CD4-positive, alpha-beta T cell treated with Interleukin-17A for 4 hours (primary cell): ENCODE measurements around the gene CACNA1B.

Experiments
- DNase-seq: peaks from one replicate; pipeline ENCODE4 v3.0.0-alpha.2; 2020; ENCODE audit warnings: mixed read lengths

Gene CACNA1B

GRCh38 chr9:138061631-138062030, 184.0 kb downstream of the CACNA1B start:
- no peak for DNase-seq

- no peak for DNase-seq
Observed at GRCh38 chr9:138062196-138062595, 184.6 kb downstream of the CACNA1B start.

GRCh38 chr9:138063033-138063432, 185.5 kb downstream of the CACNA1B start:
- DNase-seq, result no peak

- DNase-seq, result no peak
Observed at GRCh38 chr9:138063785-138064184, 186.2 kb downstream of the CACNA1B start.

GRCh38 chr9:138064547-138064946, 187.0 kb downstream of the CACNA1B start:
- no peak for DNase-seq

GRCh38 chr9:138065287-138065686, 187.7 kb downstream of the CACNA1B start:
- DNase-seq, result no peak

- no peak for DNase-seq
Observed at GRCh38 chr9:138066049-138066448, 188.5 kb downstream of the CACNA1B start.

- DNase-seq, result no peak
Observed at GRCh38 chr9:138067613-138068367, 190.2 kb downstream of the CACNA1B start.

GRCh38 chr9:138068601-138069035, 191.0 kb downstream of the CACNA1B start:
- DNase-seq, result no peak

- DNase-seq, result no peak
Observed at GRCh38 chr9:138069731-138070456, 192.3 kb downstream of the CACNA1B start.

- no peak for DNase-seq
Observed at GRCh38 chr9:138070815-138071214, 193.2 kb downstream of the CACNA1B start.

- no peak for DNase-seq
Observed at GRCh38 chr9:138071292-138071691, 193.7 kb downstream of the CACNA1B start.

GRCh38 chr9:138071731-138072130, 194.1 kb downstream of the CACNA1B start:
- no peak for DNase-seq

- DNase-seq, result no peak
Observed at GRCh38 chr9:138072161-138072842, 194.7 kb downstream of the CACNA1B start.

GRCh38 chr9:138072897-138073296, 195.3 kb downstream of the CACNA1B start:
- no peak for DNase-seq

GRCh38 chr9:138073408-138073807, 195.8 kb downstream of the CACNA1B start:
- no peak for DNase-seq

GRCh38 chr9:138073808-138074207, 196.2 kb downstream of the CACNA1B start:
- DNase-seq, result no peak

- DNase-seq, result no peak
Observed at GRCh38 chr9:138074516-138074915, 196.9 kb downstream of the CACNA1B start.

GRCh38 chr9:138075496-138075895, 197.9 kb downstream of the CACNA1B start:
- DNase-seq, result no peak

- DNase-seq, result no peak
Observed at GRCh38 chr9:138075961-138076649, 198.5 kb downstream of the CACNA1B start.

- no peak for DNase-seq
Observed at GRCh38 chr9:138076650-138077009, 199.0 kb downstream of the CACNA1B start.

GRCh38 chr9:138077126-138077525, 199.5 kb downstream of the CACNA1B start:
- DNase-seq, result no peak

- no peak for DNase-seq
Observed at GRCh38 chr9:138077898-138078540, 200.4 kb downstream of the CACNA1B start.
